OCI-M1 (cell line): ENCODE measurements around the gene TBC1D30.

Source experiments
- DNase-seq: peaks from one replicate; lab custom pipeline; 2025; lab: John Stamatoyannopoulos, UW

TBC1D30 gene

DNA sequence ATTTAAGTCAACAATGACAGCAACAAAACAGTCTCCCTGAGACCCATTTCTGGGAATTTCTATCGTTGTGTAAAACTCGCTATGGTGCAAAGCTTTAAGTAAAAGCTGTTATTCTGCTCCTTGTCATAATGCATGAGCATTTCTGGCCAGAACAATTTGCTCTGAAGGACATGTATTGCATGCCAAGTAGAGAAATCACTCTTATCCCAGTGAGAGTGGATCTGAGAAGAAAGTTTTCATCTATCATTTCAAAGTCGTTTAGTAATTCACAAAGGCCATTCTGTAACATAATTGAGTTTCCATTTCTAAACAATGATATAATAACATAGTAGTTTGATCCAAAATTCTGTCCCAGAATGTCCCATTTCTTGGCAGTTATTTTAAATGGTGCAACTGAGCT lies 86.6 kb downstream of the TBC1D30 start:
- DNase-seq, result no peak

DNA sequence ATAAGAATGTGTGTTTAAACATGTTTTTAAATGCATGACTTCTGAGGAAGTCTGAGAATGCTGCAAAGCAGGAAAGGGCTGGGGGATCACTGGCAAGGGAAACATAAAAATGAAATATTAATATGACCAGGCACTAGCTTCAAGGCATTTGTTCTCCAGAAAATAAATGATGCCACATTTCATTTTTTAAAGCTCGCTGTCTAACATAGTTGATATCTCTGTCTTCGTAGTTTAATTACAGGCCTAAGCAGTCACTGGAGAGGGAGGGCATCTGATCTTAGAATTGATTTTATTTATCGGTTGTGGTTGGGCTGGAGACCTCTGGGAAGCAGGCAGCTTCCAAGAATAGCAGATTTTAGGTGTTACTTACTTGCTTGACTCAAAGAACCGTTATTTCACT lies 87.5 kb downstream of the TBC1D30 start:
- DNase-seq, result no peak

DNA sequence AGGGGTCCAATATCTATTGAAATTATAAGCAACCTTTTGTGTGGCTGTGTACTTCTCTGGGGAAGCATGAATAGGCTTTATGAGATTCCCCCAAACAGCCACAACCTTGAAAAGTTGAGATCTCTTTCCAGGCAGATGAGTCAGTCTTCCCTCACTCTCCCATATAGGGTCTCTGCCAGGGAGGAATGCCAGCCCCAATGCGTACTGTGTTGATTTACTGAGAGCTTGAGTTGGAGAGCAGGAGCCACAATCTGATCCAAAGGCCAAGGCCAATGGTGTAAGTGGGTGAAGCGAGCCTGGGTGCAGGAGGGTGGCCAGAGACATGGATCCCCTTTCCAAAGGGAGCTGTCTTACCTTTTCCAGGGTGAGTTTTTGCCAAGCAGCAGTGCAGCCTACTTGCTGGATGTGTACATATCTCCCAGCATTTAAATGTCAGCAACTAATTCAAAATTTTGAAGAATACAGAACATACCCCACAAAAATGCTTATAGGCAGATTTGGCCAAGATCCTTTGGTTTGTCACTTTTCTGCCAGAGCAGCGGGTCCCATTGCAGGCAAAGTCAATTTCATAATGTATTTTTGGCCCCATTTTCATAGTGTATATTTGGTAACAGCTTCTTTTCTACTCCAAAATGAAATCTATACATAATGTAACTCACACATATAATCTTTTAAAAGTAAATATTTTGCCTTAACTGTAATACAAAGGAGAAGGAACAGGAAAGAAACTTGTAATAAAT lies 88.2 kb downstream of the TBC1D30 start:
- DNase-seq, result no peak

DNA sequence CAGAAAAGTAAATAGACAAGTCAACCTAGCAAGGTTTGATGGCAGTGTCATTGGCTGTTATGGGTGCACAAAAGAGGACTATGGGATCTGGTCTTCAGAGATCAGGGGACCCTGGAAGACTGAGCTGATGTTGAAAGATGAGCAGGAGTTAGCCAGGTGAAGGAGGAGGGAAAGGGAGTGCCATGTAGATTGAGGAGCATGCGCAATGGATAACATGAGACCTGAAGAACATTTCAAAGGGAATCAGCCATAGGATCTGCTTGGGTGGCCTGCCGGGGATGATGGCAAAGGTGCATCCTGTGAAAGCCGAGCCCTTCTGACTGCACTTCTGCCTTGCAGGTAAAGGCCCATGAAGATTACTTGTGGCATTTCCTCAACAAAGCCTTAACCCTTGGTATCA lies 90.8 kb downstream of the TBC1D30 start:
- no peak for DNase-seq

DNA sequence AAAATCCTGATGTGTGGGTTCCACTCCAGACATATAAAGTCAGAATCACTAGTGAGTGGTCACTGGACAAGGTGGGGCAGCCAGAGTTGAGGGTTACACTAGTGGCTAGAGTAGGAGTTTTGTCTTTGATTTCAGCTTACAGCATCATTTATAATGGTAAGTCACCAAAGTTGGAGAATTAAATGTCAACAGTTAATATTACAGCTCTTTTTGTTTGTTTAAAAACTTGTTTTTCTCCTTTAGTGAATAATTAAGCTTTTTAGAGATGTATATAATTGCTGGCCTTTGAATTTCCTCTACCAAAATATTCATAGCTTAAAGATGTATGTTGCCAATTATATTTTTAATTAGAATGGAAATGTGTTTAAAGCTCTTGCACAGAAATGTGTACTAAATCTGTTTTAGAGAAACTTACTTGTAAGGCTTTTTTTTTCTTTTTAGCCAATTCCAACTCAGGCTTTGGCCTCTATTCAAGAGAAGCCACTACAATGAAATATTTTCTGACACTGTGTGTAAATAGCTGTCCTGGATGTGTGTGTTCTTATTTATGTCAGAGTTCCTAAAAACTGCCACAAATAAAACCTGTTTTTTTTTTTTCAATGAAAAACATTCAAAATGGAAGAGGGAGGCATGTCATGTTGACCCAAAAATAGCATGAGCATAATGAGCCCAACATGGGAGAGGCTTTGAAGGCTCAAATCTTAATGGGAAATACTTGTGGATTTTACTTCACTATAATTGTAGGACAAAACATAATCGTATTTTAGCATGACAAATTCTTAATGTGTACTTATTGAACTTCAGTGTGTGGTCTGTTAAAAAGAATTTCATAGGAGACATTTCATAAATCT lies 92.2 kb downstream of the TBC1D30 start:
- no peak for DNase-seq

DNA sequence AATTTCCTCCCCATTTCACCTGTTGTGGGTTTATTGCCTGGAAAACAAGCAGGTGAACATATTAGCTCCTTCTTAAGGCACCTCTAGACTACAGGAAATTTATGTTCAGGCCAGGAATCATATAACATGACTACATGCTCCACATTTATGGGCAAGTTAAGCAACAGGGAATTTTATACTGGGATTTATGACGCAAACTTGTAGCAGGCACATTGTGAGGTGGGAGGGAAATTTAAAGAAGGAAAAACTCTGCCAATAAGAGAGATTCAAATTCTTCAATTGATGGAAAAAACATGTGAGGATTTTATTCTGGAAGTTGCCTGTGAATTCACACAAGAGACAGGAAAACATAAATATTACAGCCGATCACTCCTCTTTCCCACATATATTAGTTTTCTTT lies 93.9 kb downstream of the TBC1D30 start:
- no peak for DNase-seq

DNA sequence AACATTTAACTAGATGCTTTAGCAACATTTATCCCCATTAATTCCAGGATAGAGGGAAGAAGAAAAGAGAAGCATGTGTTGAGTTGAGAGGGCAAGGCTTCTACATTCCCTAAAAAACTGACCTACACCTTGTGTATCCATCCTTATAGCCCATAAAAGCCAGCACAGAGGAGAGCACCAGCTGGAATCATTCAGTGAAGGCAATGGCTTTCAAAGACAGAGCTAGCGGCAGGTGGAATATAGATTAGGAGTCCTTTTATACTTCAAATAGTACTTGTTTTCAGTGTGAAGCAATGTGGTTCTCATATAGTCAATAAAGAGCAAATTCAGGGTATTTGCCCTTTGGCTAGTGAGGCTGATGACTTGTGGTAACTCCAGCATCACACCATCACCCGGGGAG lies 94.4 kb downstream of the TBC1D30 start:
- DNase-seq, result no peak

DNA sequence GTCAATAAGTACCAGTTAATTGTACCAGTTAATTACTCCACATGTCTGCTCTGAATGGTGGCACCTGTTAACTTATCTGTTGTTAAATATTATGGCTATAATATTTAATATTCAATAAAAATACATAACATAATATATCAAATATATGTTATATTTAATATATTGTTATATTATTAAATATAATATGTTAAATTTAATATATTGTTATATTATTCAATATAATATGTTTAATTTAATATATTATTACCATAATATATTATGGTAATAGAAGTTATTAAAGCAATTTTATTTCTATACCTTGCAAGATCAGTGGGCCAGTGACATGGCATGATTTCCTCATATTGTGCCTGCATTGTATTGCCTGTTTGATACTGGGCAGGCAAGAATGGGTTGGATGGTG lies 98.4 kb downstream of the TBC1D30 start:
- DNase-seq, result no peak

DNA sequence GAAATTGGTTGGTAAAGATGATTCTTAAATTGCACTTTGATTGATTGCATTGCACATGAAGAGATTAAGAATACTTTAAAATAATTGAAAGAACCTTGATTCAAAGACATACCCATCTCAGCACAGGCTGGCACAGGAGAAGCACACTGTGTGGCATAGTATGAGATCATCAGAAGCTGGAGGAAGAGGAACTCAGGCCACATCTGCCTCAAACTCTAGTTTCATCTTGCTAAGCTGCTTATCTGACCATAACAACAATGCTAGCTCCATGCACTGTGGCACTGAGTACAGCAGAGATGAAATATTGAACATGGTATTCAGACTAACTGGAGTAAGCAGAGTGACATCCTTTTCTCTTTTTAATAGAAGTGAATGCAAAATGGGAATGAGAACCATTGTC lies 99.1 kb downstream of the TBC1D30 start:
- DNase-seq, result peak; percentile 28
